Measurements from ENCODE around the gene POLR3A. TPM values are rescaled to one million over a fixed set of nuclear protein-coding genes. Genes with fewer than 3 reads are reported as not detected.

POLR3A gene
- total RNA-seq, 2 experiments from 2014 or later: 16.3 to 21.5 TPM

GRCh38 chr10:77983384-77984341 lies 45.7 kb downstream of the POLR3A start:
- POLR2A ChIA-PET: interaction anchor here (1.0 to 1.6 kb wide), 2 partner anchors 18 to 79 kb away, joined by 3 read pairs; no protein-coding TSS in a partner anchor
- Histone ChIP-seq H2AFZ (ENCODE audit: low read length) (no peak overlapping the region), H3K36me3 (ENCODE audit: insufficient read depth, low read length) (peaks cover 96% of the 10 kb centered on the region), H3K4me1 (ENCODE audit: insufficient read depth, low read length, poor library complexity, severe bottlenecking) (no peaks in the 10 kb centered on the region), H4K20me1 (ENCODE audit: insufficient read depth, low read length) (no peaks in the 10 kb centered on the region), H3K4me3 (ENCODE audit: low read depth, low read length, poor library complexity, severe bottlenecking) (no peak overlapping the region), H3K9me2 (ENCODE audit: insufficient read depth, low read length) (no peaks in the 10 kb centered on the region), H3K4me2 (ENCODE audit: low read length) (no peak overlapping the region), H3K9me3 (ENCODE audit: low read length) (no peaks in the 10 kb centered on the region), H3K79me2 (ENCODE audit: insufficient read depth, low read depth, low read length) (no peaks in the 10 kb centered on the region), H3K27ac (ENCODE audit: low read depth, low read length, poor library complexity, severe bottlenecking) (no peak overlapping the region)
- intact Hi-C loops (cut with micrococcal nuclease; ENCODE audit: unreplicated experiment): no loop called here
- CTCF ChIA-PET (ENCODE audit: unreplicated experiment): no interaction called here
- BruUV-seq (replicated peaks): no TSS peak
- TF ChIP-seq EZH2phosphoT487 (IDR thresholded peaks at IDR 0.05; ENCODE audit: borderline replicate concordance, low read depth, low read length) (no peak), CTCF (conservative IDR thresholded peaks at IDR 0.05; ENCODE audit: low read length) (no peak)
- no peak for DNase-seq (ENCODE audit: low spot score)

GRCh38 chr10:77981281-77981680 lies 48.0 kb downstream of the POLR3A start:
- TF ChIP-seq CTCF (conservative IDR thresholded peaks at IDR 0.05; ENCODE audit: low read length) (no peak), EZH2phosphoT487 (IDR thresholded peaks at IDR 0.05; ENCODE audit: borderline replicate concordance, low read depth, low read length) (no peak)
- H3K9me2 ChIP-seq (ENCODE audit: insufficient read depth, low read length): no peaks in the 10 kb centered on the region
- H3K36me3 ChIP-seq (ENCODE audit: insufficient read depth, low read length): peaks cover 94% of the 10 kb centered on the region
- H3K4me2 ChIP-seq (ENCODE audit: low read length): no peak overlapping the region
- POLR2A ChIA-PET: no interaction called here
- CTCF ChIA-PET (ENCODE audit: unreplicated experiment): no interaction called here
- no peaks in the 10 kb centered on the region for H4K20me1 ChIP-seq (ENCODE audit: insufficient read depth, low read length)
- H3K79me2 ChIP-seq (ENCODE audit: insufficient read depth, low read depth, low read length): no peaks in the 10 kb centered on the region
- intact Hi-C loops (cut with micrococcal nuclease; ENCODE audit: unreplicated experiment): no loop called here
- DNase-seq (ENCODE audit: low spot score): no peak
- no TSS peak for BruUV-seq (replicated peaks)
- H3K4me1 ChIP-seq (ENCODE audit: insufficient read depth, low read length, poor library complexity, severe bottlenecking): no peaks in the 10 kb centered on the region
- no peak overlapping the region for H3K27ac ChIP-seq (ENCODE audit: low read depth, low read length, poor library complexity, severe bottlenecking)
- no peak overlapping the region for H2AFZ ChIP-seq (ENCODE audit: low read length)
- no peaks in the 10 kb centered on the region for H3K9me3 ChIP-seq (ENCODE audit: low read length)
- no peak overlapping the region for H3K4me3 ChIP-seq (ENCODE audit: low read depth, low read length, poor library complexity, severe bottlenecking)

DNA sequence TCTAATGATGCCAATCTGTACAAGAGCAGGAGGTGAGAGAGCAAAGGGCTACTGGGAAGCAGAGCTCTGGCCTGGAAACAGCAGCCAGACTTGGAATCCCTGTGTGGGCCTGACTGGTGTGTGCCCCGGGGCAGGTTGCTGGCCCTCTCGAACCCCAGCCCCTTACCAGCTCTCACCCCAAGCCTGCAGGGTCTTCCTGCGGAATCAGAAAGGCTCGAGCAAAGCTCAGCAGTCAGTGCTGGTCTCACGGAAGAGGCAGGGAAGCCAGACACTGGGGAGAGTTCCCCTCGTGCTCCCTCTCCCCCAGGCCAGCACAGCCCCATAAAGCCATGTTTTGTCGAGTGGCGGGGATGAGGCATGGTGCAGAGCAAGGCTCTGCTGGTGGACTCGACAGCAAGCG lies 50.1 kb downstream of the POLR3A start:
- no peak overlapping the region for H3K4me3 ChIP-seq (ENCODE audit: low read depth, low read length, poor library complexity, severe bottlenecking)
- H3K79me2 ChIP-seq (ENCODE audit: insufficient read depth, low read depth, low read length): no peaks in the 10 kb centered on the region
- H3K9me2 ChIP-seq (ENCODE audit: insufficient read depth, low read length): no peaks in the 10 kb centered on the region
- TF ChIP-seq EZH2phosphoT487 (IDR thresholded peaks at IDR 0.05; ENCODE audit: borderline replicate concordance, low read depth, low read length) (no peak), CTCF (conservative IDR thresholded peaks at IDR 0.05; ENCODE audit: low read length) (no peak)
- no peak overlapping the region for H3K4me2 ChIP-seq (ENCODE audit: low read length)
- no peak for DNase-seq (ENCODE audit: low spot score)
- no peak overlapping the region for H2AFZ ChIP-seq (ENCODE audit: low read length)
- CTCF ChIA-PET (ENCODE audit: unreplicated experiment): no interaction called here
- no TSS peak for BruUV-seq (replicated peaks)
- POLR2A ChIA-PET: no interaction called here
- H4K20me1 ChIP-seq (ENCODE audit: insufficient read depth, low read length): no peaks in the 10 kb centered on the region
- no peak overlapping the region for H3K27ac ChIP-seq (ENCODE audit: low read depth, low read length, poor library complexity, severe bottlenecking)
- H3K36me3 ChIP-seq (ENCODE audit: insufficient read depth, low read length): peaks cover 93% of the 10 kb centered on the region
- intact Hi-C loops (cut with micrococcal nuclease; ENCODE audit: unreplicated experiment): no loop called here
- H3K9me3 ChIP-seq (ENCODE audit: low read length): no peaks in the 10 kb centered on the region
- no peaks in the 10 kb centered on the region for H3K4me1 ChIP-seq (ENCODE audit: insufficient read depth, low read length, poor library complexity, severe bottlenecking)

Data from OCI-LY7 (cell line).